ENCODE results near the gene VWC2L. TPM values are rescaled to one million over a fixed set of nuclear protein-coding genes. Genes with fewer than 3 reads are reported as not detected.

VWC2L gene
- total and polyA plus RNA-seq, 2 of the 8 experiments (the other 6 are each of a cell fraction or from before 2014, with no cell fraction given): not detected

GRCh38 chr2:214365549-214365948 is 45.3 kb upstream of the VWC2L start:
- Histone ChIP-seq H3K23me2 (ENCODE audit: low read depth, low read length) (no peaks in the 10 kb centered on the region; the same call in 1 of the 2 replicates), H3K14ac (ENCODE audit: insufficient read length) (no peak overlapping the region), H4K8ac (ENCODE audit: extremely low read depth, insufficient read depth, low read length) (no peak overlapping the region), H3K4me2 (ENCODE audit: insufficient read depth in 1 of 2, low read depth in 2 of 2, low read length in 2 of 2) (no peak overlapping the region), H2BK5ac (ENCODE audit: low read depth, low read length) (no peak overlapping the region), H3K79me2 (ENCODE audit: control insufficient read depth in 1 of 2, insufficient read depth in 2 of 2, low read length in 2 of 2) (no peaks in the 10 kb centered on the region), H3K4me1 (replicated peaks in 1 of 4; ENCODE audit: control insufficient read depth in 3 of 4, insufficient read depth in 4 of 4, low read length in 3 of 4) (no peaks in the 10 kb centered on the region), H3K9ac (replicated peaks in 1 of 4; ENCODE audit: extremely low read depth in 1 of 4, low read depth in 3 of 4, low read length in 3 of 4) (no peak overlapping the region), H3K79me1 (ENCODE audit: low read depth, low read length) (no peaks in the 10 kb centered on the region), H2BK15ac (ENCODE audit: low read length) (no peak overlapping the region), H2BK120ac (replicated peaks; ENCODE audit: low read depth, low read length) (no peak overlapping the region), H3K9me3 (ENCODE audit: insufficient read depth in 2 of 2, low read depth in 1 of 2, low read length in 1 of 2) (no peaks in the 10 kb centered on the region), H3K27me3 (replicated peaks in 1 of 4; ENCODE audit: control insufficient read depth in 3 of 4, extremely low read depth in 1 of 4, insufficient read depth in 3 of 4, low read length in 3 of 4) (no peaks in the 10 kb centered on the region), H3K36me3 (ENCODE audit: control insufficient read depth in 2 of 4, insufficient read depth in 4 of 4, low read length in 3 of 4) (no peaks in the 10 kb centered on the region), H2AFZ (ENCODE audit: low read length) (no peak overlapping the region), H3K56ac (replicated peaks; ENCODE audit: insufficient read length, low read depth, low read length) (no peak overlapping the region), H2BK20ac (ENCODE audit: low read length) (no peak overlapping the region), H3K23ac (ENCODE audit: insufficient read length) (no peak overlapping the region), H3K4me3 (ENCODE audit: extremely low read depth in 1 of 4, insufficient read depth in 2 of 4, low read depth in 3 of 4, low read length in 4 of 4) (no peak overlapping the region), H3K4ac (replicated peaks; ENCODE audit: insufficient read length, low read depth, low read length) (no peak overlapping the region), H4K91ac (replicated peaks; ENCODE audit: insufficient read length, low read length) (no peak overlapping the region), H2BK12ac (ENCODE audit: low read depth, low read length) (no peak overlapping the region), H3K18ac (ENCODE audit: extremely low read depth, low read length) (no peak overlapping the region), H3K27ac (ENCODE audit: low read depth, low read length) (no peak overlapping the region), H2AK5ac (ENCODE audit: low read depth, low read length) (no peak overlapping the region), H4K20me1 (replicated peaks in 1 of 2; ENCODE audit: control insufficient read depth in 1 of 2, insufficient read depth in 2 of 2, low read length in 2 of 2) (no peaks in the 10 kb centered on the region), H4K5ac (ENCODE audit: insufficient read length, low read depth, low read length) (no peak overlapping the region)
- DNase-seq (ENCODE audit: low read depth in 1 of 2, low spot score in 2 of 2) (no peak), FAIRE-seq (no peak)
- WGBS, 2 experiments (ENCODE audit: extremely low coverage in 1 of 2, insufficient coverage in 1 of 2, insufficient read length in 1 of 2, insufficient replicate concordance in 2 of 2, low coverage in 1 of 2, low lambda C conversion rate in 2 of 2, missing lambda C conversion rate in 1 of 2): 93% methylated on average over 1 of the region's 1 CpG; no CpG with 5 or more reads in 1 of the 2 experiments
- TF ChIP-seq SUZ12 (IDR thresholded peaks at IDR 0.05; ENCODE audit: low read length): no peak
- ChIA-PET POLR2A (ENCODE audit: partially characterized antibody) (no interaction called here), CTCF (ENCODE audit: partially characterized antibody) (interaction anchor here (1.0 kb wide), 1 partner anchor 8 kb away, joined by 3 read pairs; no protein-coding TSS in a partner anchor)

All from H1 (cell line).